Effector memory CD8-positive, alpha-beta T cell (primary cell): Measurements from ENCODE around the gene C4orf36.

ENCODE experiments used
- ATAC-seq: fragments of 150-1000 bp; cut with Tn5 transposase; replicated peaks from 2 replicates; pipeline ENCODE4 v1.10.0; 2021; ENCODE audit warnings: mild to moderate bottlenecking, moderate library complexity
- DNase-seq, 3 experiments: peaks; one replicate each; pipeline ENCODE4 v3.0.0; 2021
- H3K27ac Mint-ChIP-seq, 2 donors: one replicate each; pipeline ENCODE4 v1.8.0; 2022; ENCODE audit warnings: mild to moderate bottlenecking in 2 of 2, mixed read lengths in 2 of 2, moderate library complexity in 2 of 2
- H3K27me3 Mint-ChIP-seq, 2 donors: one replicate each; pipeline ENCODE4 v1.8.0; 2022; ENCODE audit warnings: mixed read lengths in 2 of 2
- H3K36me3 Mint-ChIP-seq: one replicate; pipeline ENCODE4 v1.8.0; 2022; ENCODE audit warnings: mild to moderate bottlenecking, moderate library complexity, mixed read lengths; ENCODE audit not compliant: insufficient read depth
- H3K4me1 Mint-ChIP-seq, 2 donors: one replicate each; pipeline ENCODE4 v1.8.0; 2022; ENCODE audit warnings: low read depth in 2 of 2, mixed read lengths in 2 of 2
- H3K4me3 Mint-ChIP-seq, 2 donors: one replicate each; pipeline ENCODE4 v1.8.0; 2022; ENCODE audit warnings: mild to moderate bottlenecking in 2 of 2, mixed read lengths in 2 of 2, moderate library complexity in 2 of 2
- H3K9me3 Mint-ChIP-seq, 2 donors: one replicate each; pipeline ENCODE4 v1.8.0; 2022; ENCODE audit warnings: mixed read lengths in 2 of 2

Gene C4orf36

DNA sequence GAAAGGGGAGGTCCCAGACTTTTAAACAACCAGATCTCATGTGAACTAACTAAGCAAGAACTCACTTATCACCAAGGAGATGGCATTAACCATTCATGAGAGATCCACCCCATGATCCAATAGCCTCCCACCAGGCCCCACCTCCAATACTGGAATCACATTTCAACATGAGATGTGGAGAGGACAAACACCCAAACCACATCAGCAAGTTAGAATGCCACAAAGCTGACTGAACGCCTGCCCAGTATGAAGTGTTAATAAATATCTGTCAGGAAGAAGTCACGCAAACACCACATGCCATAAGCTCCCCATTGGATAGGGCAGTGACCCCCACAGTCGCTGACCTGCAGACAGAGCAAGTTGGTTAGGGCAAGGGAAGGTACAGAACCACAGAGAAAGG lies 57.3 kb downstream of the C4orf36 start:
- Mint-ChIP-seq H3K27ac (no peak overlapping the region), H3K4me1 (peaks cover 0 to 2% of the 10 kb centered on the region in 2 donors), H3K27me3 (peaks cover 0 to 12% of the 10 kb centered on the region in 2 donors), H3K4me3 (no peak overlapping the region), H3K36me3 (no peaks in the 10 kb centered on the region), H3K9me3 (no peaks in the 10 kb centered on the region)
- ATAC-seq (no peak), DNase-seq (no peak)

DNA sequence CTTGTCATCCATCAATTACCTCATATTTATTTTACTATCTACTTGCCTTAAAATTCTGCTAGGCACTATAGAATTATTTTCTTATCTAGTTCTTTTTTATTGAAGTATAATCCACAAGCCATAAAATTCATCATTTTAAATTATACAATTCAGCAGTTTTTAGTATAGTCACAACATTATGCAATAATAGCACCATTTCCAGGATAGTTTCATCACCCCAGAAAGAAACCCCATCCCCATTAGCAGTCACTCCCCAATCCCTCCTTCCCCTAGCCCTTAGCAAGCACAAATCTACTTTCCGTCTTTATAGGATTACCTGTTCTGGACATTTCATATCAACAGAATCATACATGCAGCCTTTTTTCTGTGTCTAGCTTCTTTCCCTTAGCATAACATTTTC lies 58.6 kb downstream of the C4orf36 start:
- Mint-ChIP-seq H3K27ac (no peak overlapping the region), H3K27me3 (peaks cover under 1 to 16% of the 10 kb centered on the region in 2 donors), H3K9me3 (no peaks in the 10 kb centered on the region), H3K4me3 (no peak overlapping the region), H3K36me3 (no peaks in the 10 kb centered on the region), H3K4me1 (peaks cover 0 to 2% of the 10 kb centered on the region in 2 donors)
- ATAC-seq (no peak), DNase-seq (no peak)

DNA sequence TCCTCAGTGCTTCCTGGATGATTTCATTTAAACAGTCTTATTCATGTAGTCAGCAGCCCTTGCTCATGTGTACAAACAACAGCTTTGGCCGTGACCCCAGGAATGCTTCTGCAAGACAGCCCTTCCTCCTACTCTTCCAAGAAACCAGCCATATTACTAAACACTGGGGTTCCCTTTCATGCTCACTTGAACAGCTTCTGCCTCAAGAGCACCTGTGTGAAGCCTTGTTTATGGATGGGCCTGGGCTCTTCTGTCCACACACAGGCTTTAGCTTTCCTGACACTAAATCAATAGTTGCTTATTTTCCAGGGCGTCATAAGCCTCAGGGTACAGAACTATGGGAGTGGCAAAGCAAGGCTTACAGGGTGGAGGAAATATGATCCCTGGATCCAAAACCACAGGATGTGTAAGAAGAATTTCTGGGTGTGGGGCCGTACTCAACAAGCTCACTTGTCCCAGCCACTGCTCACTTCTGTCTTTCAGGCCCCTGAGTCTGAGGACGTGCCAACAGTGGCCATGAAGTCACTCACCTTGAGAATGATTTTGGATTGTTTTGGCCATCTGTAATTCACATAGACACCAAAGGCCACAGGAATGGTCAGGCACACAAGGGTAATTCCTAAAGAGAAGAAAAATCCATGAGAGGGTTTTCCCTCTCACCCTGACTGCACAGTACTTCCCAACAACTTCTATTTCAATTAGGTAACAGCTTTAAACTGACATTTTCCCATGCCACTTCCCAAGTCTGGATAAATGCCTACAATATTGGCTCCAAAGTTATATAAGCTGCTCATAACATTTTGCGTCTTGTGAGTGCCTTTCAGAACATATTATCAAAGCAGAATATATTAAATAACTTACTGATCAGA lies 60.7 kb downstream of the C4orf36 start:
- H3K9me3 Mint-ChIP-seq, result no peaks in the 10 kb centered on the region
- H3K36me3 Mint-ChIP-seq, result no peaks in the 10 kb centered on the region
- ATAC-seq, result no peak
- peaks cover 0 to 2% of the 10 kb centered on the region in 2 donors for H3K4me1 Mint-ChIP-seq
- peaks cover 4 to 15% of the 10 kb centered on the region in 2 donors for H3K27me3 Mint-ChIP-seq
- no peak overlapping the region for H3K4me3 Mint-ChIP-seq
- DNase-seq, result no peak
- no peak overlapping the region for H3K27ac Mint-ChIP-seq
